Glutamatergic neuron (in vitro differentiated cells): ENCODE measurements around the gene FLCN. TPM values are rescaled to one million over a fixed set of nuclear protein-coding genes. Genes with fewer than 3 reads are reported as not detected.
A peak's percentile ranks its signal among the peaks of the same experiment; 100 is the strongest.
"Not testable (repeated sequence)": the region's sequence is repeated elsewhere in the genome, so short reads cannot be mapped to it uniquely, and the experiment has no call there.

ENCODE experiments used
- DNase-seq: peaks from one replicate; pipeline ENCODE4 v3.0.0; 2022
- H3K27ac Mint-ChIP-seq: one replicate; pipeline ENCODE4 v1.8.0; 2020; ENCODE audit warnings: mild to moderate bottlenecking, mixed read lengths, inconsistent platforms; ENCODE audit not compliant: unreplicated experiment
- H3K27me3 Mint-ChIP-seq: one replicate; pipeline ENCODE4 v1.8.0; 2020; ENCODE audit warnings: mild to moderate bottlenecking, moderate library complexity, mixed read lengths, inconsistent platforms; ENCODE audit not compliant: unreplicated experiment
- H3K36me3 Mint-ChIP-seq: one replicate; pipeline ENCODE4 v1.8.0; 2020; ENCODE audit warnings: mild to moderate bottlenecking, mixed read lengths, inconsistent platforms; ENCODE audit not compliant: unreplicated experiment
- H3K4me1 Mint-ChIP-seq: one replicate; pipeline ENCODE4 v1.8.0; 2020; ENCODE audit warnings: mild to moderate bottlenecking, low read depth, mixed read lengths, inconsistent platforms; ENCODE audit not compliant: unreplicated experiment
- H3K4me3 Mint-ChIP-seq: one replicate; pipeline ENCODE4 v1.8.0; 2020; ENCODE audit warnings: mild to moderate bottlenecking, mixed read lengths, inconsistent platforms; ENCODE audit not compliant: unreplicated experiment
- H3K9me3 Mint-ChIP-seq: one replicate; pipeline ENCODE4 v1.8.0; 2020; ENCODE audit warnings: mild to moderate bottlenecking, moderate library complexity, mixed read lengths, inconsistent platforms; ENCODE audit not compliant: unreplicated experiment
- total RNA-seq: library from RNA; stranded (reverse); fragmentation: NEBNext Ultra II Directional; extraction: Animal tissue kit (Norgen Biotek cat#: 25700); gene quantifications from one replicate; pipeline ENCODE4 v1.2.1, GENCODE V29; 2021; ENCODE audit not compliant: unreplicated experiment
- TF ChIP-seq, protein P1 (sequence below): fragments of 200-600 bp; sonication (generic); IDR thresholded peaks from one replicate; pipeline ENCODE4 v1.5.0; 2021; ENCODE audit not compliant: partially characterized antibody, unreplicated experiment

Gene FLCN
- total RNA-seq, 1 donor from 2014 or later, result 131 TPM

DNA sequence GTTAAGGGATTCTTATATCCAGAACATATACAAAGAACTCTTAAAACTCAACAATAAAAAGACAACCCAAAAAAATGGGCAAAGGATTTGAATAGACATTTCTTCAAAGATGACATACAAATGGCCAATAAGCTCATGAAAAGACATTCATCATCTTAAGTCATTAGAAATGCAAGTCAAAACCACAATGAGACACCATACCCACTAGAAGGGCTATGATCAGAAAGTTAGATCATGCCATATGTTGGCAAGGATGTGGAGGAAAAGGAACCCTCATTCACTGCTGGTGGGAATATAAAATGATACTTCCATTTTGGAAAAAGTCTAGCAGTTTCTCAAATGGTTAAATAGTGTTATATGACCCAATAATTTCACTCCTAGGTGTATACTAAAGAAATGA lies 40.2 kb downstream of the FLCN start:
- Mint-ChIP-seq H3K27ac (peak overlapping the region; percentile 8), H3K27me3 (peaks cover 3% of the 10 kb centered on the region), H3K36me3 (no peaks in the 10 kb centered on the region), H3K4me3 (no peak overlapping the region), H3K4me1 (peaks cover 25% of the 10 kb centered on the region), H3K9me3 (peaks cover 2% of the 10 kb centered on the region)
- no peak for DNase-seq
- TF ChIP-seq, protein P1, sequence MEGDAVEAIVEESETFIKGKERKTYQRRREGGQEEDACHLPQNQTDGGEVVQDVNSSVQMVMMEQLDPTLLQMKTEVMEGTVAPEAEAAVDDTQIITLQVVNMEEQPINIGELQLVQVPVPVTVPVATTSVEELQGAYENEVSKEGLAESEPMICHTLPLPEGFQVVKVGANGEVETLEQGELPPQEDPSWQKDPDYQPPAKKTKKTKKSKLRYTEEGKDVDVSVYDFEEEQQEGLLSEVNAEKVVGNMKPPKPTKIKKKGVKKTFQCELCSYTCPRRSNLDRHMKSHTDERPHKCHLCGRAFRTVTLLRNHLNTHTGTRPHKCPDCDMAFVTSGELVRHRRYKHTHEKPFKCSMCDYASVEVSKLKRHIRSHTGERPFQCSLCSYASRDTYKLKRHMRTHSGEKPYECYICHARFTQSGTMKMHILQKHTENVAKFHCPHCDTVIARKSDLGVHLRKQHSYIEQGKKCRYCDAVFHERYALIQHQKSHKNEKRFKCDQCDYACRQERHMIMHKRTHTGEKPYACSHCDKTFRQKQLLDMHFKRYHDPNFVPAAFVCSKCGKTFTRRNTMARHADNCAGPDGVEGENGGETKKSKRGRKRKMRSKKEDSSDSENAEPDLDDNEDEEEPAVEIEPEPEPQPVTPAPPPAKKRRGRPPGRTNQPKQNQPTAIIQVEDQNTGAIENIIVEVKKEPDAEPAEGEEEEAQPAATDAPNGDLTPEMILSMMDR, result no peak

DNA sequence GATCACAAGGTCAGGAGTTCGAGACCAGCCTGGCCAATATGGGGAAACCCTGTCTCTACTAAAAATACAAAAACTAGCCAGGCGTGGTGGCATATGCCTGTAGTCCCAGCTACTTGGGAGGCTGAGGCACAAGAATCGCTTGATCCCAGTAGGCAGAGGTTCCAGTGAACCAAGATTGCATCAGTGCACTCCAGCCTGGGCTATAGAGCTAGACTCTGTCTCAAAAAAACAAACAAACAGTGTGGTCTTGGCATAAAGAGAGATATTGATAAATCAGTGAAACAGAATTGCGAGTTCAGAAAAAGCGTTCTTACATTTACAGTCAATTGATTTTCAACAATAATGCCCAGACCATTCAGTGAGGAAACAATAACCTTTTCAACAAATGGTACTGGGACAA lies 41.5 kb downstream of the FLCN start:
- H3K27me3 Mint-ChIP-seq, DNase-seq, H3K27ac Mint-ChIP-seq, H3K36me3 Mint-ChIP-seq, H3K4me3 Mint-ChIP-seq, H3K9me3 Mint-ChIP-seq: not testable (repeated sequence)
- H3K4me1 Mint-ChIP-seq, result peaks cover 27% of the 10 kb centered on the region

DNA sequence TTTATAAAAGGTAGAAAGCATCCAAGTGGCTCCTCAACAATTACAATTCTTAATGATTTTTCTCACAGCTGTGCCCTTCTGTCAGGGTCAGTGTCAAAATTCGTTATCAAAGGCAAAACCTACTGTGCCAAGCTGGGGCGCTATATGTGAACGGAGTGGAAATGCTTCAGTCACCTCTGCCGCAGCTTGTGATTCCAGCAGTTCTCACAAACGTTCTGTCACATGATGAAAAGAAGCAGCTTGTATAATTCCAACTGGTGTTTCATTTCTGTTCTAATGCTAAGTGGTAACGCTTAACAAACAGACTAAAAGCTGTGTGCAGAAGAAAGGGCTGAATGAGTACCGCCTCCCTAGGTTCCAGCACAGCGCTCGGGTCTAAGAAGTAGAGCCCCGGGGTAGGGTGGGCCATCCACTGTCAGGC lies 45.0 kb downstream of the FLCN start:
- Mint-ChIP-seq H3K4me3 (no peak overlapping the region), H3K27me3 (peaks cover 5% of the 10 kb centered on the region), H3K36me3 (peaks cover 3% of the 10 kb centered on the region), H3K9me3 (peaks cover 8% of the 10 kb centered on the region), H3K4me1 (peaks cover 14% of the 10 kb centered on the region), H3K27ac (no peak overlapping the region)
- TF ChIP-seq, protein P1, result no peak
- DNase-seq, result no peak

DNA sequence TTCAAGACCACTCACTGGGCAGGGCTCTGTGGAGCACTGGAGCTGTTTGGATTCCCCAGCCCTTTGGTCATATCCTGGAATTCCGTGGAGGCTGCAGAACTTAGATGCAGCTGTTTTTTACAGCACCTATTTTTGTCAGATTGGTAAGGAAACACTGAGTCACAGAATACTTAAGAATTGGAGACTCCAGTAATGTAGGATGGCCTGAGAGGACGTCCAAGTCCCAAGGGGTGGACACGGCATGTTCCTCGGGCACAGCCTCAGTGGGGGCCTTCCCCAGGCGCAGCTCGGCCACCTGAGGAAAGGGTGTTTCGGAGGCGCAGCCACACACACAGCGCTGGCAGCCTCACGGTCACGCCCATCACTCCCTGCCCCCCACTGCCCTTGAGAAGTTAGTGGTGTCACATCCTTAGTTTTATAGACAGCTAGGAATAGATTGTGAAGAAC lies 45.6 kb downstream of the FLCN start:
- TF ChIP-seq, protein P1, result no peak
- H3K36me3 Mint-ChIP-seq, result peaks cover 3% of the 10 kb centered on the region
- H3K9me3 Mint-ChIP-seq, result peaks cover 8% of the 10 kb centered on the region
- H3K27ac Mint-ChIP-seq, result peak overlapping the region; percentile 38
- H3K27me3 Mint-ChIP-seq, result peaks cover 7% of the 10 kb centered on the region
- no peak for DNase-seq
- no peak overlapping the region for H3K4me3 Mint-ChIP-seq
- peaks cover 15% of the 10 kb centered on the region for H3K4me1 Mint-ChIP-seq

DNA sequence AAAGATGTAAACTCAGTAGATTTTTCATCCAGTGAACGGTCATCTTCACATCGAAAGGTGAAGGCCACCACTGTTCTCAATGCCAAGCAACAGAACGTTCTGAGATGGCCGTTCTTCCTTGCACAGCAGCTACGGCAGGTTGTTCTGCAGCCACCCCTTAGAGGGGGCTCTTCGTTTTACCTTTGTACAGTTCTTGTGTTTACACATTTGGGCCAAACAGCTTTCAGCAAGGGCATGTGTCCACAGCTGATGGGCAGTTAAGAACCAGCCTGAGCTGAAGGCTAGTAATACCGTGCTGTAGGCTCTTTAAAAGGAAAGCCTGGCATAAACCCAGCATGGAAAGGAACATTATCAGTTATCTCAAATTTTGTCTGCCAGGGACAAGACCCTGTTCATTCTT lies 46.8 kb downstream of the FLCN start:
- peaks cover 23% of the 10 kb centered on the region for H3K4me1 Mint-ChIP-seq
- H3K4me3 Mint-ChIP-seq, result no peak overlapping the region
- peaks cover 9% of the 10 kb centered on the region for H3K36me3 Mint-ChIP-seq
- peaks cover 12% of the 10 kb centered on the region for H3K9me3 Mint-ChIP-seq
- TF ChIP-seq, protein P1, result no peak
- DNase-seq, result no peak
- H3K27ac Mint-ChIP-seq, result no peak overlapping the region
- peaks cover 6% of the 10 kb centered on the region for H3K27me3 Mint-ChIP-seq
